ENCODE data around the gene CTSZ. TPM values are rescaled to one million over a fixed set of nuclear protein-coding genes. Genes with fewer than 3 reads are reported as not detected.

The CTSZ gene
- 35.7 and 37.6 TPM in 2 replicates for total RNA-seq (2021)
- long read RNA-seq, partial matches to known transcripts = 0 of 2 reads
- long read RNA-seq, other reads (novel, unspliced or antisense) = 1 of 2 reads

DNA sequence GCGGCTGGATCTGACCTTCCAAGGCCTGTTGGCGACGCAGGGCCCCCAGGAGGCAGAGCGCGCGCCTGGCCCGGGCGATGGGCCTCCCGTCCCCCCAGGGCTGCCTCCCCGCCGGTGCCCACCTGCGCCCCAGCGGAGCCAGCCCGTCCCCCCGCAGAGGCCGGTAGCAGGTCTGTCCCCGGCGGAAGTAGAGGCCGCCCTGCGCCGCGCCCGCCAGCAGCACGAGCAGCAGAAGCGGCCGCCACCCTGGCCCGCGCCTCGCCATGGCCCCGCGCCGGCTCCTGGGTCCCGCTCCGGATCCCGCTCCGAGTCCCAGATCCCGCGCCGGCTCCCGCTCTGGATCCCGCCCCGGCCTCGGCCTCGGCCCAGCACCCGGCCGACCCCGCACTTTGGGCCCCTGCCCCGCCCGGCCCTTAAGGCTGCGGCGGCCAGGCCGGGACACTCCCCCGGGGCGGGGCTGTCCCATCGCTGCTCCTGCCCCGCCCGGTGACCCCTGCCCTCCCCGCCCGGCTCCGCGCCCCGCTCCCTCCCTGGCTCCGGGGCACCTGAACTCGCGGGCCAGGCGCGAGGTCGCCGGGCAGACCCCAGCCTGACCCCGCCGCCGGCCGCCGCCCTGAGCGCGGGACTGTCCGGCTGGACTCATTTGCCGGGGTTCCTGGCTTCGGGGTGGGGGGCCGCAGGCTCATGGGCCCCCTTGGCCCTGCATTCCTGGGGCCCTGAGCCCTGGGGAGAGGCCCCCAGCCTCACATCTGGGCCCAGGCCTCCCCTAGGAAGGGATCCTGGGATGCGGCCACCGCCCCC is at the start of gene CTSZ:
Gene CTSZ (minus strand): TSS at position 391 of the 801 bp plus-strand sequence. CDS start 126 bp downstream, at position 265.
- H4K8ac ChIP-seq (replicated peaks; ENCODE audit: insufficient read length, low read depth, low read length) = no peak within 1 kb of the TSS
- H2AK5ac ChIP-seq (ENCODE audit: insufficient read length, low read length) = no peak within 1 kb of the TSS
- H3K4me1 ChIP-seq (ENCODE audit: insufficient read depth, low read length) = peaks cover 7% of the 10 kb centered on the region; the same call in 1 of the 2 replicates
- no peaks in the 10 kb centered on the region for H3K9me3 ChIP-seq (ENCODE audit: control insufficient read depth, low read depth, low read length)
- H3K27me3 Mint-ChIP-seq (ENCODE audit: low read depth) = peaks cover 30% of the 10 kb centered on the region
- WGBS (ENCODE audit: extremely low coverage, insufficient read length, low lambda C conversion rate) = no CpG with 5 or more reads among the region's 82 CpGs
- H3K23me2 ChIP-seq (ENCODE audit: insufficient read length, low read depth, low read length, poor library complexity, severe bottlenecking) = peaks cover 3% of the 10 kb centered on the region
- H3K56ac ChIP-seq (ENCODE audit: insufficient read length, low read depth, low read length) = no peak within 1 kb of the TSS
- no peak within 1 kb of the TSS for H2AFZ ChIP-seq (ENCODE audit: low read length)
- no peaks in the 10 kb centered on the region for H3K79me2 ChIP-seq (ENCODE audit: insufficient read depth, low read length)
- H3K4me1 Mint-ChIP-seq = peaks cover 25 to 28% of the 10 kb centered on the region in 2 experiments
- no peak within 1 kb of the TSS for H3K27ac Mint-ChIP-seq
- no peak within 1 kb of the TSS for H2BK12ac ChIP-seq (ENCODE audit: insufficient read length, low read depth, low read length)
- H3K4ac ChIP-seq (ENCODE audit: low read depth, low read length) = no peak within 1 kb of the TSS
- H3K36me3 Mint-ChIP-seq (ENCODE audit: insufficient read depth in 1 of 3, low read depth in 3 of 3) = peaks cover 0 to 6% (median 5%) of the 10 kb centered on the region in 3 experiments; a peak in 3 of 7 replicates
- peak within 1 kb of the TSS; percentile 46 for H3K18ac ChIP-seq (ENCODE audit: insufficient read length, low read depth, low read length)
- H3T11ph ChIP-seq (ENCODE audit: low read length) = no peak within 1 kb of the TSS
- H3K23ac ChIP-seq (ENCODE audit: insufficient read length, low read depth, low read length) = no peak within 1 kb of the TSS
- no peaks in the 10 kb centered on the region for H3K9me3 Mint-ChIP-seq
- H3K4me3 Mint-ChIP-seq = peak within 1 kb of the TSS; percentile 60 to 76
- peak within 1 kb of the TSS; percentile 82 for H3K14ac ChIP-seq (ENCODE audit: insufficient read depth, low read length)
- H3K27ac ChIP-seq (ENCODE audit: insufficient read length, low read depth, low read length) = no peak within 1 kb of the TSS
- no peak within 1 kb of the TSS for H2BK5ac ChIP-seq (ENCODE audit: insufficient read length, low read length)
- peak within 1 kb of the TSS; percentile 42 for H3K4me2 ChIP-seq (ENCODE audit: insufficient read depth, insufficient read length, low read length)
- H2BK20ac ChIP-seq (ENCODE audit: low read depth, low read length, poor library complexity, severe bottlenecking) = no peak within 1 kb of the TSS
- H2BK15ac ChIP-seq (ENCODE audit: low read depth, low read length) = no peak within 1 kb of the TSS
- H4K20me1 ChIP-seq (ENCODE audit: control insufficient read depth, insufficient read depth, insufficient read length) = no peaks in the 10 kb centered on the region
- no peak within 1 kb of the TSS for H4K5ac ChIP-seq (ENCODE audit: insufficient read length, low read depth, low read length)
- no peaks in the 10 kb centered on the region for H3K79me1 ChIP-seq (ENCODE audit: insufficient read depth, low read depth, low read length, poor library complexity, severe bottlenecking)
- H3K9ac ChIP-seq (ENCODE audit: extremely low read depth, insufficient read length, low read length) = peak within 1 kb of the TSS; percentile 21
- H4K91ac ChIP-seq (ENCODE audit: insufficient read length, low read depth, low read length) = no peak within 1 kb of the TSS
- no peak within 1 kb of the TSS for H2BK120ac ChIP-seq (ENCODE audit: low read depth, low read length, poor library complexity, severe bottlenecking)
- TF ChIP-seq, protein P1, sequence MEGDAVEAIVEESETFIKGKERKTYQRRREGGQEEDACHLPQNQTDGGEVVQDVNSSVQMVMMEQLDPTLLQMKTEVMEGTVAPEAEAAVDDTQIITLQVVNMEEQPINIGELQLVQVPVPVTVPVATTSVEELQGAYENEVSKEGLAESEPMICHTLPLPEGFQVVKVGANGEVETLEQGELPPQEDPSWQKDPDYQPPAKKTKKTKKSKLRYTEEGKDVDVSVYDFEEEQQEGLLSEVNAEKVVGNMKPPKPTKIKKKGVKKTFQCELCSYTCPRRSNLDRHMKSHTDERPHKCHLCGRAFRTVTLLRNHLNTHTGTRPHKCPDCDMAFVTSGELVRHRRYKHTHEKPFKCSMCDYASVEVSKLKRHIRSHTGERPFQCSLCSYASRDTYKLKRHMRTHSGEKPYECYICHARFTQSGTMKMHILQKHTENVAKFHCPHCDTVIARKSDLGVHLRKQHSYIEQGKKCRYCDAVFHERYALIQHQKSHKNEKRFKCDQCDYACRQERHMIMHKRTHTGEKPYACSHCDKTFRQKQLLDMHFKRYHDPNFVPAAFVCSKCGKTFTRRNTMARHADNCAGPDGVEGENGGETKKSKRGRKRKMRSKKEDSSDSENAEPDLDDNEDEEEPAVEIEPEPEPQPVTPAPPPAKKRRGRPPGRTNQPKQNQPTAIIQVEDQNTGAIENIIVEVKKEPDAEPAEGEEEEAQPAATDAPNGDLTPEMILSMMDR (conservative IDR thresholded peaks at IDR 0.05) = no peak
- no peaks in the 10 kb centered on the region for H3K27me3 ChIP-seq (ENCODE audit: insufficient read depth, low read length)
- DNase-seq = peak; percentile 67

Measured in H9 (cell line).